H1 (cell line): Measurements from ENCODE around the gene TSPAN16. TPM values are rescaled to one million over a fixed set of nuclear protein-coding genes. Genes with fewer than 3 reads are reported as not detected.

Experiments
- BRCA1 ChIP-seq: IDR thresholded peaks from 2 replicates; pipeline ENCODE4 v1.6.1; 2012; ENCODE audit warnings: low read depth, low read length, improper control_type of control experiment
- CTBP2 ChIP-seq: IDR thresholded peaks from 2 replicates; pipeline ENCODE4 v1.7.0; 2011; ENCODE audit warnings: borderline replicate concordance, mild to moderate bottlenecking, moderate library complexity, mixed read lengths, low read length; ENCODE audit not compliant: insufficient read depth, insufficient read length
- GABPA ChIP-seq: IDR thresholded peaks from 2 replicates; pipeline ENCODE4 v1.6.1; 2011; ENCODE audit warnings: mild to moderate bottlenecking, low read length, moderate library complexity, borderline replicate concordance; ENCODE audit not compliant: insufficient read depth
- POU5F1 ChIP-seq: IDR thresholded peaks from 2 replicates; pipeline ENCODE4 v1.6.1; 2011; ENCODE audit warnings: low read depth, mild to moderate bottlenecking, low read length, moderate library complexity
- polyA plus RNA-seq, 7 experiments: library from polyadenylated mRNA; depleted of rRNA in 3 of 7; stranded (reverse) in 5 of 7; unstranded in 2 of 7; fragments of >200 nt in 5 of 7; fragments of 200-250 nt in 2 of 7; gene quantifications; 1 replicate in 5 of 7; 2 replicates in 1 of 7; 4 replicates in 1 of 7; pipeline versions ENCODE4 v1.2.1 to v1.2.3, GENCODE V29; 2011 to 2013; ENCODE audit warnings: missing spikeins in 2 of 7, mixed read lengths in 2 of 7
- total RNA-seq: library from RNA; stranded (reverse); fragmentation: NEBNext Ultra II Directional; extraction: Animal tissue kit (Norgen Biotek cat#: 25700); gene quantifications from 2 replicates; pipeline ENCODE4 v1.2.1, GENCODE V29; 2021
- TF ChIP-seq, protein P1 (sequence below): fragments of 300-600 bp; sonication (generic); IDR thresholded peaks from 2 replicates; pipeline ENCODE4 v1.7.1; 2012; ENCODE audit warnings: low read length, moderate library complexity, mild to moderate bottlenecking, inconsistent platforms; ENCODE audit not compliant: insufficient replicate concordance
- TF ChIP-seq, protein P2 (sequence below), 3 experiments: IDR thresholded peaks; 1 replicate in 2 of 3; 2 replicates in 1 of 3; pipeline versions ENCODE4 v1.5.1 to v1.6.1; 2011; ENCODE audit warnings: low read length in 3 of 3, mild to moderate bottlenecking in 3 of 3, inconsistent platforms in 2 of 3, low read depth in 1 of 3, moderate library complexity in 1 of 3; ENCODE audit not compliant: insufficient read depth in 1 of 3; ENCODE audit errors: control extremely low read depth in 1 of 3

The TSPAN16 gene
- total and polyA plus RNA-seq, 2 of the 8 experiments (the other 6 are each of a cell fraction or from before 2014, with no cell fraction given), result not detected

DNA sequence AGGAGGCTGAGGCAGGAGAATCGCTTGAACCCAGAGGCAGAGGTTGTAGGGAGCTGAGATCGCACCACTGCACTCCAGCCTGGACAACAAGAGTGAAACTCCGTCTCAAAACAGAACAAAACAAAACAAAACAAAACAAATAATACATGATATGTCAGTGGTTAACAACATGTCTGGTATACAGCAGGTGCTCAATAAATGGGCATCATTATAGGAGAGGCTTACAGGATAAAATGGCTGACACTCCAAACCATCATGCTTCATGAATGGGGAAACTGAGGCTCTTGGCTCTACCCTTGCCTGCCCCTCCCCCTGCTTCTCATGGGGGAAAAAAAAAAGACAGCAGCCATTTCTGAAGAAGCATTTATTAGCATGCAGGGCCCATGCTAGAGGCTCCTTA, 46.5 kb downstream of the TSPAN16 start (continued):
- TF ChIP-seq, protein P1, sequence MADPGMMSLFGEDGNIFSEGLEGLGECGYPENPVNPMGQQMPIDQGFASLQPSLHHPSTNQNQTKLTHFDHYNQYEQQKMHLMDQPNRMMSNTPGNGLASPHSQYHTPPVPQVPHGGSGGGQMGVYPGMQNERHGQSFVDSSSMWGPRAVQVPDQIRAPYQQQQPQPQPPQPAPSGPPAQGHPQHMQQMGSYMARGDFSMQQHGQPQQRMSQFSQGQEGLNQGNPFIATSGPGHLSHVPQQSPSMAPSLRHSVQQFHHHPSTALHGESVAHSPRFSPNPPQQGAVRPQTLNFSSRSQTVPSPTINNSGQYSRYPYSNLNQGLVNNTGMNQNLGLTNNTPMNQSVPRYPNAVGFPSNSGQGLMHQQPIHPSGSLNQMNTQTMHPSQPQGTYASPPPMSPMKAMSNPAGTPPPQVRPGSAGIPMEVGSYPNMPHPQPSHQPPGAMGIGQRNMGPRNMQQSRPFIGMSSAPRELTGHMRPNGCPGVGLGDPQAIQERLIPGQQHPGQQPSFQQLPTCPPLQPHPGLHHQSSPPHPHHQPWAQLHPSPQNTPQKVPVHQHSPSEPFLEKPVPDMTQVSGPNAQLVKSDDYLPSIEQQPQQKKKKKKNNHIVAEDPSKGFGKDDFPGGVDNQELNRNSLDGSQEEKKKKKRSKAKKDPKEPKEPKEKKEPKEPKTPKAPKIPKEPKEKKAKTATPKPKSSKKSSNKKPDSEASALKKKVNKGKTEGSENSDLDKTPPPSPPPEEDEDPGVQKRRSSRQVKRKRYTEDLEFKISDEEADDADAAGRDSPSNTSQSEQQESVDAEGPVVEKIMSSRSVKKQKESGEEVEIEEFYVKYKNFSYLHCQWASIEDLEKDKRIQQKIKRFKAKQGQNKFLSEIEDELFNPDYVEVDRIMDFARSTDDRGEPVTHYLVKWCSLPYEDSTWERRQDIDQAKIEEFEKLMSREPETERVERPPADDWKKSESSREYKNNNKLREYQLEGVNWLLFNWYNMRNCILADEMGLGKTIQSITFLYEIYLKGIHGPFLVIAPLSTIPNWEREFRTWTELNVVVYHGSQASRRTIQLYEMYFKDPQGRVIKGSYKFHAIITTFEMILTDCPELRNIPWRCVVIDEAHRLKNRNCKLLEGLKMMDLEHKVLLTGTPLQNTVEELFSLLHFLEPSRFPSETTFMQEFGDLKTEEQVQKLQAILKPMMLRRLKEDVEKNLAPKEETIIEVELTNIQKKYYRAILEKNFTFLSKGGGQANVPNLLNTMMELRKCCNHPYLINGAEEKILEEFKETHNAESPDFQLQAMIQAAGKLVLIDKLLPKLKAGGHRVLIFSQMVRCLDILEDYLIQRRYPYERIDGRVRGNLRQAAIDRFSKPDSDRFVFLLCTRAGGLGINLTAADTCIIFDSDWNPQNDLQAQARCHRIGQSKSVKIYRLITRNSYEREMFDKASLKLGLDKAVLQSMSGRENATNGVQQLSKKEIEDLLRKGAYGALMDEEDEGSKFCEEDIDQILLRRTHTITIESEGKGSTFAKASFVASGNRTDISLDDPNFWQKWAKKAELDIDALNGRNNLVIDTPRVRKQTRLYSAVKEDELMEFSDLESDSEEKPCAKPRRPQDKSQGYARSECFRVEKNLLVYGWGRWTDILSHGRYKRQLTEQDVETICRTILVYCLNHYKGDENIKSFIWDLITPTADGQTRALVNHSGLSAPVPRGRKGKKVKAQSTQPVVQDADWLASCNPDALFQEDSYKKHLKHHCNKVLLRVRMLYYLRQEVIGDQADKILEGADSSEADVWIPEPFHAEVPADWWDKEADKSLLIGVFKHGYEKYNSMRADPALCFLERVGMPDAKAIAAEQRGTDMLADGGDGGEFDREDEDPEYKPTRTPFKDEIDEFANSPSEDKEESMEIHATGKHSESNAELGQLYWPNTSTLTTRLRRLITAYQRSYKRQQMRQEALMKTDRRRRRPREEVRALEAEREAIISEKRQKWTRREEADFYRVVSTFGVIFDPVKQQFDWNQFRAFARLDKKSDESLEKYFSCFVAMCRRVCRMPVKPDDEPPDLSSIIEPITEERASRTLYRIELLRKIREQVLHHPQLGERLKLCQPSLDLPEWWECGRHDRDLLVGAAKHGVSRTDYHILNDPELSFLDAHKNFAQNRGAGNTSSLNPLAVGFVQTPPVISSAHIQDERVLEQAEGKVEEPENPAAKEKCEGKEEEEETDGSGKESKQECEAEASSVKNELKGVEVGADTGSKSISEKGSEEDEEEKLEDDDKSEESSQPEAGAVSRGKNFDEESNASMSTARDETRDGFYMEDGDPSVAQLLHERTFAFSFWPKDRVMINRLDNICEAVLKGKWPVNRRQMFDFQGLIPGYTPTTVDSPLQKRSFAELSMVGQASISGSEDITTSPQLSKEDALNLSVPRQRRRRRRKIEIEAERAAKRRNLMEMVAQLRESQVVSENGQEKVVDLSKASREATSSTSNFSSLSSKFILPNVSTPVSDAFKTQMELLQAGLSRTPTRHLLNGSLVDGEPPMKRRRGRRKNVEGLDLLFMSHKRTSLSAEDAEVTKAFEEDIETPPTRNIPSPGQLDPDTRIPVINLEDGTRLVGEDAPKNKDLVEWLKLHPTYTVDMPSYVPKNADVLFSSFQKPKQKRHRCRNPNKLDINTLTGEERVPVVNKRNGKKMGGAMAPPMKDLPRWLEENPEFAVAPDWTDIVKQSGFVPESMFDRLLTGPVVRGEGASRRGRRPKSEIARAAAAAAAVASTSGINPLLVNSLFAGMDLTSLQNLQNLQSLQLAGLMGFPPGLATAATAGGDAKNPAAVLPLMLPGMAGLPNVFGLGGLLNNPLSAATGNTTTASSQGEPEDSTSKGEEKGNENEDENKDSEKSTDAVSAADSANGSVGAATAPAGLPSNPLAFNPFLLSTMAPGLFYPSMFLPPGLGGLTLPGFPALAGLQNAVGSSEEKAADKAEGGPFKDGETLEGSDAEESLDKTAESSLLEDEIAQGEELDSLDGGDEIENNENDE, result no peak
- TF ChIP-seq, protein P2, sequence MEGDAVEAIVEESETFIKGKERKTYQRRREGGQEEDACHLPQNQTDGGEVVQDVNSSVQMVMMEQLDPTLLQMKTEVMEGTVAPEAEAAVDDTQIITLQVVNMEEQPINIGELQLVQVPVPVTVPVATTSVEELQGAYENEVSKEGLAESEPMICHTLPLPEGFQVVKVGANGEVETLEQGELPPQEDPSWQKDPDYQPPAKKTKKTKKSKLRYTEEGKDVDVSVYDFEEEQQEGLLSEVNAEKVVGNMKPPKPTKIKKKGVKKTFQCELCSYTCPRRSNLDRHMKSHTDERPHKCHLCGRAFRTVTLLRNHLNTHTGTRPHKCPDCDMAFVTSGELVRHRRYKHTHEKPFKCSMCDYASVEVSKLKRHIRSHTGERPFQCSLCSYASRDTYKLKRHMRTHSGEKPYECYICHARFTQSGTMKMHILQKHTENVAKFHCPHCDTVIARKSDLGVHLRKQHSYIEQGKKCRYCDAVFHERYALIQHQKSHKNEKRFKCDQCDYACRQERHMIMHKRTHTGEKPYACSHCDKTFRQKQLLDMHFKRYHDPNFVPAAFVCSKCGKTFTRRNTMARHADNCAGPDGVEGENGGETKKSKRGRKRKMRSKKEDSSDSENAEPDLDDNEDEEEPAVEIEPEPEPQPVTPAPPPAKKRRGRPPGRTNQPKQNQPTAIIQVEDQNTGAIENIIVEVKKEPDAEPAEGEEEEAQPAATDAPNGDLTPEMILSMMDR (IDR thresholded peaks at IDR 0.05; ENCODE audit: control extremely low read depth in 1 of 3, insufficient read depth in 1 of 3, low read depth in 1 of 3, low read length in 3 of 3), result no peak
- no peak for TF ChIP-seq CTBP2
- no peak for TF ChIP-seq POU5F1
- no peak for TF ChIP-seq GABPA
- no peak for TF ChIP-seq BRCA1
